NOMO-1 (cell line): ENCODE measurements around the gene FOXP2.
"Not testable (repeated sequence)": the region's sequence is repeated elsewhere in the genome, so short reads cannot be mapped to it uniquely, and the experiment has no call there.

Source experiments
- DNase-seq, 2 experiments: peaks; one replicate each; lab custom pipeline; 2025; ENCODE audit not compliant: unreplicated experiment in 2 of 2; lab: John Stamatoyannopoulos, UW

FOXP2 gene

GRCh38 chr7:114488696-114489095 is 74.1 kb downstream of the FOXP2 start:
- DNase-seq, result no peak

DNA sequence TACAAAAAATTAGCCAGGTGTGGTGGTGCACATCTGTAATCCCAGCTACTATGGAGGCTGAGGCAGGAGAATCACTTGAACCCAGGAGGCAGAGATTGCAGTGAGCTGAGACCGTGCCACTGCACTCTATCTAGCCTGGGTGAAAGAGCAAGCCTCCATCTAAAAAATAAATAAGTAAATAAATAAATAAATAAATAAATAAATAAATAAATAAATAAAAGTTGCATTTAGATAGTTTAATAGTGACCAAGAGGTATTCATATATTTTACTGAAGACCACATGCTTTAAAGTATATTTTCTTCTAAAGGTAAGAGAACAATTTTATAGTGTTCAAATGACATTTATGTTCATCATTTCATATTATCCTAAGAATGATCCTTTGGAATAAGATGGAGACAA is 82.9 kb downstream of the FOXP2 start:
- DNase-seq, result not testable (repeated sequence)

DNA sequence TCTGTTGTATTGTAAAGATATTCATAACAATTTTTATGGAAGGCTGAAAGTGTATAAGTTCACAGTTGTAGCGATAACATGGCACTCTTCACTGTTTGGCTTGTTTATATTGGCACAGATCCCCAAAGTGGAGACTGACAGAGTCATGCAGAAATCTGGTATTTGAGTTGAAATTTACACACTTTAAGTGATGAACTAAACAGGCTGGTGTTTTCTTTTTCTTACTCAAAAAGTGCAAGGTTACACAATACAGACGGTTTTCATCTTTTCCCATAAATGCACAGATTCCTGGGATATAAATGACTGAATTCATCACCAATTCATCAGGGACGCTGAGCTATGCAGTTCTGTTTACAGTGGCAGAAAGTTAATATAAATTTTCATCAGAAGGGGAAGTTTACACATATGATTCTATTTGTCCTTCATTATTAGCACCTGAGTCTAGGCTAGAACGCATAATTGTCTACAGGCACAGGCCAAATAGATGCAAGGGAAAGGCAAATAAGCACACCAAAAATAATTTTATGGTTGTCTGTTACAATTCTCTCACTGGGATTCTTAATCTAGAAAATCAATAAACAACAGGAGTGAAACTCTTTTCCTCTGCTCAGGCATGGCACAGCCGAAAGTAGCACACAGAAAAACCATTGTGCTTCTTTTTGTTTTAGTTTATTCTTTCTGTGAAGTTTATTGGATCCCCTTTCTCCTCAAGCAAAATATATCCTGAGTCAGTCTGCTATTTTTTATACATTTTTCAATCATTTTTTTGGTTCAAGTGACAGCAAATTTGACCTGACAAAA is 88.0 kb downstream of the FOXP2 start:
- no peak for DNase-seq

DNA sequence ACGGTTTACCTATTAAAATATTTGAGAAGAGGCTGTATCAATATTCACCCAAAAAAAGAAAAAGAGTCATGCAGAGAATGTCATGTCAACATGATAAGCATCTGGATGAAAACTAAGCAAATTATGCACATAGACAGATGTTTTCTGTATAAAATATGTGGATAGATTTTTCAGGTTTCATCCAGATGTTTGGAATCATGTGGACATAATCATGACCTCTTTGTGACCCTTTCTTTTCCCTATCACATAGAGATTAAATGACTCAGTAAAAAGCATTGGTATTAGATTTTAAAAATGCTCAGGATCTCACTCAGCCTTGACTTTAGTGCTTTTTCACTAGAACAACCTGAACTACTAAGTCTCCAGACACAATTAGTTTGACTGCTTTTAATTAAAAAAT is 90.0 kb downstream of the FOXP2 start:
- no peak for DNase-seq

DNA sequence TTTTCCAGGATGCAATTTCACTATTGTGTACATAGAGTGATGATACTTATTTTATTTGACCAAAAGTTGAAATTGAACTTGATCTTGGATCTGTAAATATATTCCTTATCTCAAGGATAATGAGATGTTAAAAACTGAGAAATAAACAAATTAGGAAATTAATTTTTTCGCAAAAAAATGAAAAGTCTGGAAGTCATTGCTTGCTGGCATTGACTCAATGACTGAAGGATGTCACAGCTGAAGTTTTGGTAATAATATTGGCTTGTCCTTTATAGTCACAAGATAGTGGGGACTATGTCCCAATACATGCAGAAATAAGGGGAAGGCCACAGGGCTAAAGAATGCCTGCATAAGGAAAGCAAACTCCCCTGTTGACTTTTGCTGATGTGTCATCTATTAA is 92.8 kb downstream of the FOXP2 start:
- no peak for DNase-seq

DNA sequence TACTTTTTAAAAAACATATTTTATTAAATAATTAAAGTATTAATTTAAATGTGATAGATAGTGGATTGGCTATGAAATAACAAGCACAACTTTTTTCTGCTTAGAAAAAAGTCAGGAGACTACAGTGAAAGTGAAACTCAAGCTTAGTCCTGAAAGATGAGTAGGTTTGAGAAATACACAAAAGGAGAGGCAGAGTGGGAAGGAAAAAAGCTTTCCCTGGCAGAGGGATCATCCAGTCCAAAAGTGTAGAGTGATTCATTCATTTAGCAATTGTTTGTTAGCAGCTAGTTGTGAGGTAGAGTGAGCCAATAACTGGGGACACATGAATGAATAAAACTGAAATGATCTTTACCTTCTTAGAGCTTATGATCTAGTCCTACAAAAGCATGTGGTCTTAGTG is 93.5 kb downstream of the FOXP2 start:
- DNase-seq, result no peak

DNA sequence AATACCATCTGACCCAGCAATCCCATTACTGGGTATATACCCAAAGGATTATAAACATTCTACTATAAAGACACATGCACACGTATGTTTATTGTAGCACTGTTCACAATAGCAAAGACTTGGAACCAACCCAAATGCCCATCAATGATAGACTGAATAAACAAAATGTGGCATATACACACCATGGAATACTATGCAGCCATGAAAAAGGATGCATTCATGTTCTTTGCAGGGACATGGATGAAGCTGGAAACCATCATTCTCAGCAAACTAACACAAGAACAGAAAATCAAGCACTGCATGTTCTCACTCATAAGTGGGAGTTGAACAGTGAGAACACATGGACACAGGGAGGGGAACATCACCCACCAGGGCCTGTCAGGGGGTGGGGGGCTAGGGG is 96.2 kb downstream of the FOXP2 start:
- not testable (repeated sequence) for DNase-seq

DNA sequence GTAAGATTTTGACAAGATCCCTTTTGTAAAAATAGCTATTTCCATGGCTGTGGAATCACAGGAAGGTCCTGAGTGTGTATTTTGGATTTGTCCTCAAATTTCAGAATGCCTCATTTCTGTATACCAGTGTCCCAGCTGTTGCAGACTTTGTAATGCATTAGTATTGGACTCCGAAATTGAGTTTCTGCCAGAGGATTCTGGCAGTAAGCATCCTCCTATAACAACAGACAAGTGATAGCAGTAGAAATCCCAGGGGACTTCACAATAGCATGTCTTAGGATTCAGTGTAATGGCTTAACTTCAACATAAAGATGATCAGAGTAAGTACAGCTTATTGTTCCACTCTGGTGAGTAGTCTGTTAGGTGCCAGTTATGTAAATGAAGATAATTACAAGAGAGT is 104.6 kb downstream of the FOXP2 start:
- no peak for DNase-seq

GRCh38 chr7:114522081-114522480 is 107.5 kb downstream of the FOXP2 start:
- no peak for DNase-seq

GRCh38 chr7:114527589-114527988 is 113.0 kb downstream of the FOXP2 start:
- DNase-seq, result no peak

DNA sequence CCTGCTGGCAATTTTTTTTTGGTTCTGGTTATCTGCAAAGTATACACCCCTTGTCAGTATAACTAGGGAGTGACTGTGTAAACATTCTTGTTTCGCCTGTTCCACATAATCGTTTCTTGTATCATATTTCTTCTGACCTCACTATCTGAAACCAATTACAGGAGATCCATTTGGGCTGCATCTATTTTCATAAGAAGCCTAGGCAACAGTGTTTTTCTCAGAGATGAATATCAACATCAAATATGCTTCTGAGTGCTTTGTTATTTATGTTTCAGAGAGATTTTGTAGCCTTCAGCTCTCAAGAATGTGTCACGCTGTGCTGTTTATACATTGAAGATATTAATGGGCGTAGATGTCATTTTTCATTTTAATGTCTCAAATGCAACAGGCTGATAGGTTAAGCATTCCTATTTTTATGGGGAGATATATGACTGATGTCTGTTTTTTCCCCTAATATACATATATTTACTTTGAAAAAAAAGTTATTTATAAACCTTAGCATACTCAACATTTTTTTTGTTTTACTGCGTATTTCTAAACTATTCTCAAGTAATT is 115.5 kb downstream of the FOXP2 start:
- no peak for DNase-seq

- DNase-seq, result no peak
Measured at GRCh38 chr7:114531326-114531725, 116.7 kb downstream of the FOXP2 start.

DNA sequence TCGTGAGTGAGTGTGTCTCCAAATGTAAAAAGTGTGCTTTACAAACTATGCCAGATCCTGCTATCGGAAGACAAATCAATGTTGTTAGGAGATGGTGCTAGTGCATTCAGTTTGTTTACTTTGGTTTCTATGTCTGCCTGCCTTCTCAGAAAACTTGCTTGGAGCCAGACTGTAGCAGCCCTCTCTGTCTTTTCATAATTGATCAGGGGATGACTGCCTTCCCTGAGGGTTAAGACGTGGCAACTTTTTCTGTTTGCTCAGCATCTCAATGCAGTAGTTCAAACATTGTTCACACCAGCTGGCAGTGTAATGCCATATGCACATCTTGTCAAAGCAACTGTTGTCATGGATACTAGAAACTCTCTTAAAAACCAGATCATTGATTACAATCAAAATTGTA is 118.5 kb downstream of the FOXP2 start:
- DNase-seq, result no peak

DNA sequence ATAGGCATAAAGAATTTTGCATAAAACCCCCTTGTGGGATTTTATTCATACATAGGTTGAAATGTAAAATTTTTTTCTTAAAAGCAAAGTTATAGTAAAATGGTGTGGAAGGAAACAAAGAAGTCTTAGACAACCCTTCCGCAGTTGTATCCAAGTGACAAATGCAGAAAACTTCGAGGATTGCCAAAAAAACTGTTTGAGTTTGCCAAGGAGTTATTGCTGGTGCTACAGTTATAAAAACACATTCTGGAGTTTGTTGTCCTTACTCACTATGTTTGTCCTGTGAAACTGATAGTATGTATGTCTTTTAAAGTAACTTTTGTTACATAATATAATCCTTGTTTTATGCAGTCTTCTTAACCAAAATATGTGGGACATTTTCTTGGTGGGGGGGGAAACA is 120.3 kb downstream of the FOXP2 start:
- DNase-seq, result no peak

GRCh38 chr7:114539575-114539974 is 125.0 kb downstream of the FOXP2 start:
- DNase-seq, result no peak

DNA sequence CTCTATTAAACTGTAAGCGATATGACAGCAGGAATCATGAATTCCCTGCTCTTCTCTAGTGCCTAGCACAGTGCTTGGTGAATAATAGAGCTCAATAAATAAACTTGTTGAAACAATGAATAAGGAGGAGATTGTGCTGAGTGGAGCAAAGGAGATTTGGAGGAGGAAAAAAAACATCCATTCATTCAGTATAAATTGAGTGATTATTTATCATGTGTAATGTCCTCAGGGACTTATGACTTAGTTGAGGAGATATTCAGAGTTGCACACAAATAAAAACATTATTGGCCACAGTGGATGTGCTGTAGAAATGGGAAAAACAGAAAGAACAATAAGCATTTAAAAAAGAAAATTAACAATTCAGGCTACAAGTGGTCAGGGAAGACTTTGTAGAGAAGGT is 125.7 kb downstream of the FOXP2 start:
- no peak for DNase-seq

DNA sequence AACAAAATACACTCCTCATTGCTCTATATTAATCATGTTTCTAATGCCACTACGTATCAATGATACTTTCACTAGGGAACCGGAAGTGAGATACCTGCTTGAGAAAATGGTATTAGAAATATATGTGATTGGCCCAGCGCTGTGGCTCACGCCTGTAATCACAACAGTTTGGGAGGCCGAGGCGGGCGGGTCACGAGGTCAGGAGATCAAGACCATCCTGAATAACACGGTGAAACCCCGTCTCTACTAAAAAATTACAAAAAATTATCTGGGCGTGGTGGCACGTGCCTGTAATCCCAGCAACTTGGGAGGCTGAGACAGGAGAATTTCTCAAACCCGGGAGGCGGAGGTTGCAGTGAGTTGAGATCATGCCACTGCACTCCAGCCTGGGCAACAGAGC is 132.7 kb downstream of the FOXP2 start:
- not testable (repeated sequence) for DNase-seq

DNA sequence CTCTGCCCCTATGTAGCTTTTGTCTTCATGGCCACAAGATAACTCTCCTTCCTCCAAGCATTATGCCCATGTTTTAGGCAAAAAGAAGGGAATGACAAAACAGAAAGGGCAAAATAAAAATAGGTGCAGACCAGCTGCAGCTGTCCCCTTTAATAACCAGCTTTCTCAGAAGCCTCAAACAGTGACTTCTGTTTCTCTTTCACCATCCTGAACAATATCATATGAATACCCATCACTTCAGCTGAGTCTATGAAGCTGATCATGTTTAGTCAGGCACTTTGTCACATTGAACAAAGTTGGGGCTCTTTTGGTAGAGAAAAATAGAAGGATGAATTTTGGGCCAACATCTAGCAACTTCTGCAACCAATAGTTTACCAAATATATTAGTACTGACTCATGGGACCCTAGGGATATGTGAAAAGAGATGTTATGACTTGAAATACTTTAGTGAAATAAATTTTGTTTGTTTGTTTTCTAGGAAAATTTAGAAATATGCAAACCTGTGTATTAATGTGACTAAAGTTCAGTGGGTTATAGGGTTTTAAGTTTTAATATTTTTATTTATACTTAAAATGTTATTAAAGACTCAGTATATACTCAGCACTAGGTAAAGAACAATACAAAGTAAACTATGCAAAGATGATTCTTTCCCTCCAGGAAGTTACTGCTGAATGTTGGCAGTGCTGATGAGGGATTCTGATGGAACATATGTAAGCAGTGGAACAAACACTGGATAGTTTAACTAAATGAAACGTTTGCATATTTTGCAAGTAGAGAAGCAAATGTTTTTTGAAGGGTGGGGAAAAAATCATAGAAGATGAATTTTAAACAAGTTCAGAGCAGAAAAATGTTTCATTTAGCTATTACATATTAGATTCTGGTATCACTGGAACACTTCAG is 133.7 kb downstream of the FOXP2 start:
- DNase-seq, result no peak

DNA sequence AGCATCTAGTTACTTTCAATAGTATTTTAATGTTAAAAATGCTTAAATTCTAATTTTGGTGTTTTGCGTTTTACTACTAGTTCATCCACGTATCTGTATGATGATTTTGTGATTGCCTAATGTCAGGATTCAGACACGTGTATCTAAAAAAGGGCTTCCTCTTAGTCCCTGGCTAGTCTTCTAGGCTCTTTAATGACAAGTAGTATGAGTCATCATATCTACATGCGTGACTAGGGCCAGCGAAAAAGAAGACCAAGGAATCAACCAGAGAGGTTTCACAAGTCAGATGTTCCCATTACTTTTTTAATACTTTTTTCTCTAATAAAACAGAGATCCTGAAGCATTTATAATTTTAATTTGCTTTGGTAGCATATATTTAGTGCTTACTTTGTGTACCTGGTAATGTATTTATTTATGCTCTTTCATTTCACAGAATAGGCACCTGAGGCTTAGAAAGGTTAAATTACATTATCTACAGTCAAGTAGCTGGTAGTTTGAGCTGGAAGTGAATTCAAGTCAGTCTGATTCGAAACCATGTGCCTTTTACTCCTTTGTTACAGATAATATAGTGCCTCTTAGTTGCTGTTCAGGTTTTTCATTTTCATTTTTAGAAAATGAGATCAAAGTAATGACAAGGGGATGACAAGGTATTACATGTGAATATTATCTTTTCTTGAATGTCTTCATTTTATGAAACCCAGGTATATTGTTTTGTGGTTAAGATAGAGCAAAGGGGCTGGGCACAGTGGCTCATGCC is 140.3 kb downstream of the FOXP2 start:
- DNase-seq, result peak; percentile 39 to 77

GRCh38 chr7:114567416-114567815 is 152.8 kb downstream of the FOXP2 start:
- DNase-seq, result no peak

- DNase-seq, result no peak
Measured at GRCh38 chr7:114569220-114569619, 154.6 kb downstream of the FOXP2 start.
